Activated naive CD4-positive, alpha-beta T cell treated with anti-CD3 and anti-CD28 coated beads for 36 hours (primary cell): ENCODE results near the gene COA8. TPM values are rescaled to one million over a fixed set of nuclear protein-coding genes. Genes with fewer than 3 reads are reported as not detected.

Experiments used
- CTCF ChIA-PET: fragments of 350-600 bp; sonication (Branson Sonifier 250); formaldehyde crosslinking; loops from one replicate; lab custom pipeline; 2021; ENCODE audit warnings: antibody characterized with exemption; lab: Charles Lee
- DNase-seq: peaks from one replicate; pipeline ENCODE4 v3.0.0-alpha.2; 2020
- H3K27ac Mint-ChIP-seq: one replicate; pipeline ENCODE4 v1.8.0; 2021; ENCODE audit warnings: mild to moderate bottlenecking, mixed read lengths
- H3K27me3 Mint-ChIP-seq: one replicate; pipeline ENCODE4 v1.8.0; 2021; ENCODE audit warnings: low read depth, mixed read lengths
- H3K36me3 Mint-ChIP-seq: one replicate; pipeline ENCODE4 v1.8.0; 2021; ENCODE audit warnings: low read depth, mixed read lengths
- H3K4me1 Mint-ChIP-seq: one replicate; pipeline ENCODE4 v1.8.0; 2021; ENCODE audit warnings: low read depth, mixed read lengths
- H3K4me3 Mint-ChIP-seq: one replicate; pipeline ENCODE4 v1.8.0; 2021; ENCODE audit warnings: mild to moderate bottlenecking, moderate library complexity, mixed read lengths
- H3K9me3 Mint-ChIP-seq: one replicate; pipeline ENCODE4 v1.8.0; 2021; ENCODE audit warnings: mixed read lengths
- intact Hi-C: fragments of 100-400 bp; cut with micrococcal nuclease; formaldehyde crosslinking; loops from one replicate; pipeline ENCODE4 v1.15.1; 2023
- total RNA-seq, 2 experiments: library from RNA; stranded (reverse); gene quantifications; one replicate each; pipeline ENCODE4 v1.2.3, GENCODE V29; 2021

The COA8 gene, protein sequence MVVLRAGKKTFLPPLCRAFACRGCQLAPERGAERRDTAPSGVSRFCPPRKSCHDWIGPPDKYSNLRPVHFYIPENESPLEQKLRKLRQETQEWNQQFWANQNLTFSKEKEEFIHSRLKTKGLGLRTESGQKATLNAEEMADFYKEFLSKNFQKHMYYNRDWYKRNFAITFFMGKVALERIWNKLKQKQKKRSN
- total RNA-seq, result 10 to 100 TPM; 36.8 to 48.4 TPM

DNA sequence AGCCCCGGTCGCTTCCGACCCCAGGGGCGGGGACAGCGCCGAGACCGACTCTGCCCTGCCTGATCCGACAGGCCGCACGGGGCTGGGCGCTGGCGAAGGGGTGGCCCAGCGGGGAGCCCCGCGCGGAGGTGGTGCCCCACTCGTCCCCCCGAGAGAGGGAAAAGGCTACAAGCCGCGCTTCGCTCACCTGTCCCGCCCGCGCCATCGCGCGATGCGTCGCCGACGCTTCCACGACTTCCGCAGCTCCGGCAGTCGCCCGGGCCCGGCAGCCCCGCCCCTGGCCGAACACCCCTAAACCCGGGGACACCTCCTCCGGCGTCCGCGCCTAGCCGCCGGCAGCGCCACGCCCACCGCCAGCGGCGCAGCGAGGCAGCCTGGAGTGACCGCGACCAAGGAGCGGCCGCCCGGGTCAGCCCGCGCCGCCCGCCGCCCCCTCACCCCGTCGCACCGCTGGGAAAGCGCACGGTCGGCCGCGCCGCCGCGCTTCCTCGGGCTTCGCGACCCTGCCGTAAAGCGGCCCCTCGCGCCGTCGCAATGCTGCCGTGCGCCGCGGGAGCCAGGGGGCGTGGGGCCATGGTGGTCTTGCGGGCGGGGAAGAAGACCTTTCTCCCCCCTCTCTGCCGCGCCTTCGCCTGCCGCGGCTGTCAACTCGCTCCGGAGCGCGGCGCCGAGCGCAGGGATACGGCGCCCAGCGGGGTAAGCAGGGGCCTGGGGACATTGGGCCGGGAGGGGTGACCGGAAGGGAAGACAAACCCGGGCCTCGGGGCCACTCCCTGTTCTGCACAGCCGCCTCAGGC lies at the start of gene COA8, which contains the start of gene BAG5:
Gene COA8 (plus strand): TSS at position 532 of the 797 bp plus-strand sequence. CDS start 42 bp downstream, at position 574.
Gene BAG5 (minus strand): TSS at position 229 of the 797 bp plus-strand sequence. CDS start 1,493 bp downstream, outside the sequence.
- peak within 1 kb of the TSS; percentile 91 for H3K27ac Mint-ChIP-seq
- peaks cover 21% of the 10 kb centered on the region for H3K36me3 Mint-ChIP-seq
- H3K4me3 Mint-ChIP-seq, result peak within 1 kb of the TSS; percentile 89
- H3K9me3 Mint-ChIP-seq, result no peaks in the 10 kb centered on the region
- intact Hi-C loops, result loop anchor here (2.0 to 5.0 kb wide), 5 partner anchors 34 to 360 kb away; partner anchors contain the start of genes KLC1, MARK3, TRMT61A and XRCC3
- CTCF ChIA-PET, result interaction anchor here (1.4 to 1.6 kb wide), 3 partner anchors 11 to 61 kb away, joined by 3 to 8 read pairs (median 4); no protein-coding TSS in a partner anchor
- DNase-seq, result peak; percentile 90
- H3K27me3 Mint-ChIP-seq, result no peaks in the 10 kb centered on the region
- peaks cover 65% of the 10 kb centered on the region for H3K4me1 Mint-ChIP-seq

DNA sequence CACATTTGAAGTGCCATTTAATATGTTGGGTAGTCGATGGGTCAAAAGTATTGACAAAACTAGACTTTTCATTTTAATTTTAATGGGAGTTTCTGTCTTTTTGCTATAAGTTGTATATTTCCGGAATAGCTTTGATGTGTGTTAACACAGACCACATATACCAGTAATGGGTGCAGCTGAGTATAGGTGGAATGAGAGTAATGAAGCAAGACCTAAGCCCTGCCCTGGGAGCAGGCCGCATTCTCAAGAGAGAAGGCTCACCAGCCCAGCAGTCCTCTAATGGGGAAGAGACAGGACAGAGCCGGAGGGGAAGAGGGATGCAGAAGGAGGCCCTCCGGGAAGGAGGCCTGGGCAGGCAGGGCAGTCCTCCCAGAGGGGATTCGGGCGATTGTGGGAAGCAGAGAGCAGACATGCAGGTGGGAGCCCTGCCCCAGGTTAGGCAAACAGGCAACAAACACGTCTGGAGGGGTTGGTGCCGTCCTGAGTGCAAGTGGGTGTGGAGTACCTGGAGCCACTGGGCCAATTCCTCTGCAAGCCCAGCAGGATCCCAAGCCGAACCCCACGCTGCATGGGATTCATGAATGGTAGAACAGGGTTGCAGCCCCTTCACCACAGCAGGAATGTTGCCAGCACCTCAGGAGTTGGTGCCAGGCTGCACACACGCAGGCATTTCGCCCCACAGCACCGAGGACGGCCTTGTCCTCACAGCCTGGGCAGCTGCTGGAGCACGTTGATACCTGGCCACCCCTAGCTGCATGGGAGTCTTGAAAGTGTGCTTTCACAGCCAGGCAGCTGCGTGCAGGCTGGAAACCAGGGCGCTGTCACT lies 48.0 kb upstream of the COA8 start:
- Mint-ChIP-seq H3K4me3 (no peak overlapping the region), H3K9me3 (no peaks in the 10 kb centered on the region), H3K27ac (no peak overlapping the region), H3K27me3 (no peaks in the 10 kb centered on the region), H3K4me1 (peaks cover 4% of the 10 kb centered on the region), H3K36me3 (peaks cover 3% of the 10 kb centered on the region)
- CTCF ChIA-PET, result interaction anchor here (0.6 kb wide), 1 partner anchor 32 kb away, joined by 3 read pairs; no protein-coding TSS in a partner anchor
- no peak for DNase-seq
- intact Hi-C loops, result no loop called here

DNA sequence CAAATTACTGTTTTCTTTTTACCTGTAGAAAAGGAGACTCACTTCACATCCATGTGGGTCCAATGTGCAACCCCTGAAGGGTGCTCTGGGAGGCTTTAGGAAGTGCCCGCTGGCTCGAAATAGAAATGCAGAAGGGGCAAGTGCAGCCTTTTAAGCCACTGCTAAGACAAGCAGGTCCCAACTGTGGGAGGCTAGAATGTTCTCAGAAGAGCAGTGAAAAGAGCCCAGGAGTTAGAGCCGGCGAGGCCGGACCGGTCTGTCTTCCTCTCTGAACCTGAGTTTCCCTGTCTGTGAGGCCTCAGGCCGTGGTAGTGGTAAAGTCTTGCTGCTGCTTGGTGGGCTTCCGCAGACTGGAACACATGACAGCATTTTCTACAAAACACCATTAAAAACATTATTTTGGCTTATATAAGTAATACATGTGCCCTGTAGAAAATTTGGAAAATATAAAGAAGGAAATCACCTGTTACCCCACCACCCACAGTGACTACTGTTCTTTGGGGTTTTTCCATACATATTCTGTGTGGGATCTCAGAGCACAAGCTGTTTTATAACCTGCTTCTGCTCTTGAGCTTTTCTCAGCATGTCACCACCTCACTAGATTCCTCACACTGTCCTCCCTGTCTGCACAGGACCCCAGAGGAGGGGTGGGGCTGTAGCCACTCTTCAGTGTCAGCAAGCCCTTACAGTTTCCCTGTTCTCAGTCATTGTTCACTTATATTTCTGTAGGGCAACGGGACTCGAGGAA lies 46.2 kb upstream of the COA8 start:
- Mint-ChIP-seq H3K27ac (no peak overlapping the region), H3K4me1 (peaks cover 4% of the 10 kb centered on the region), H3K36me3 (no peaks in the 10 kb centered on the region), H3K27me3 (peaks cover 3% of the 10 kb centered on the region), H3K4me3 (no peak overlapping the region), H3K9me3 (no peaks in the 10 kb centered on the region)
- CTCF ChIA-PET, result interaction anchor here (0.9 to 1.3 kb wide), 2 partner anchors 13 to 38 kb away, joined by 3 to 4 read pairs; partner anchors contain the start of gene TRMT61A
- intact Hi-C loops, result no loop called here
- DNase-seq, result no peak

DNA sequence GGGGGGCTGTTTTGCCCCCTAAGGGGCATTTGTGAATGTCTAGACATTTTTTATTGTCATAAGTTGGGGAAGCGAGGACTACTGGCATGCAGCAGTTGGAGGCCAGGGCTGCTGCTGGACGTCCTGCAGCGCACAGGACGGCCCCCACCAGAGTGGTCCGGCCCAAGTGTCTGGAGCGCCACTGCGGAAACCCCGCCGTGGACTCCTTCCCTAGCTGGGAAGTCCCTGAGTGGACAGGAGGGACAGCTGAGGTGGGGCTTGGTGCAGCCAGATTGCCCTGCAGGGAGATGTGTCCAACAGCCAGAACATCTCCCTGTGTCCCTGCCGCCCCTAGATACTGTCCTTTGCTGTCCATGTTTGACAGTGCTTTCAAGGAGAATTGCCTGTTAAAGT lies 45.6 kb upstream of the COA8 start:
- no peak for DNase-seq
- H3K4me3 Mint-ChIP-seq, result no peak overlapping the region
- H3K27ac Mint-ChIP-seq, result no peak overlapping the region
- intact Hi-C loops, result no loop called here
- peaks cover 4% of the 10 kb centered on the region for H3K4me1 Mint-ChIP-seq
- no peaks in the 10 kb centered on the region for H3K36me3 Mint-ChIP-seq
- H3K9me3 Mint-ChIP-seq, result no peaks in the 10 kb centered on the region
- CTCF ChIA-PET, result interaction anchor here (0.9 to 2.0 kb wide), 3 partner anchors 12 to 37 kb away, joined by 3 to 9 read pairs (median 4); partner anchors contain the start of gene TRMT61A
- peaks cover 3% of the 10 kb centered on the region for H3K27me3 Mint-ChIP-seq

DNA sequence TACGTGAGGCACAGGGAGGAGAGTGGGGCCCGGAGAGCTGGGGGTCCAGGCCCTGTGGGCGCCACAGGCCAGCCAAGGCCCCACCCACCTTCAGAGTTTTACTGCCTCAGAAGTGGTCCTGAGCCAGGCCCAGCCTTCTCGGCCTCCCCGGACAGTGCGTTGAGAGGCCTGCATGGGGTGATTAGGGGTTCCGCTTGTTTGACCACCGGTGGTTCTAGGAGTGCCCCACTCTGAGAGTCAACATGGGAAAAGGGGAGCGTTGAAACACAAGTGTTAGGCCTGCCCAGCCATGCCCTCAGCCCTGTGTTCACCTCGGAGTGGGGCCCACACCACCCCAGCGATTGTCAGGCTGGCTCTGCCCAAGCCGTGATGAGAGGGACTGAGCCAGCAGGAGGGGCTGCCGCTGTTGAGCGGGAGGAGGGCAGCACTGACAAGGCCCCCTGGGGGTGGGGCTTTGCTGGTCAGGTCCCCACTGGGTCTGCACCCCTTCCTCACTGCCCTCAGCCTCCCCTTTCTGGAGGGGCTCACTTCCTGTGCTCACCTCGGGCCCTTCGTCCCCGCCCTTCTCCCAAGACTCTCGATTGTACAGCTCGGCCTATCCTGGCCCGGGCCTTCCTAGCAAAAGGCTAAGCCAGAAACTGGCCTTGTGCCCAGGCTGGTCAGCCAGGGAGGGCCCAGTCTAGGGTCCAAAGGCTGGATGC lies 44.9 kb upstream of the COA8 start:
- Mint-ChIP-seq H3K27me3 (peaks cover 3% of the 10 kb centered on the region), H3K9me3 (no peaks in the 10 kb centered on the region), H3K27ac (no peak overlapping the region), H3K4me1 (peaks cover 4% of the 10 kb centered on the region), H3K36me3 (no peaks in the 10 kb centered on the region), H3K4me3 (no peak overlapping the region)
- intact Hi-C loops, result loop anchor here (1.0 kb wide), 1 partner anchor 29 kb away; no protein-coding TSS in a partner anchor
- CTCF ChIA-PET, result interaction anchor here (0.9 to 2.1 kb wide), 17 partner anchors 8 to 44 kb away, joined by 3 to 14 read pairs (median 6); partner anchors contain the start of gene TRMT61A
- DNase-seq, result no peak

DNA sequence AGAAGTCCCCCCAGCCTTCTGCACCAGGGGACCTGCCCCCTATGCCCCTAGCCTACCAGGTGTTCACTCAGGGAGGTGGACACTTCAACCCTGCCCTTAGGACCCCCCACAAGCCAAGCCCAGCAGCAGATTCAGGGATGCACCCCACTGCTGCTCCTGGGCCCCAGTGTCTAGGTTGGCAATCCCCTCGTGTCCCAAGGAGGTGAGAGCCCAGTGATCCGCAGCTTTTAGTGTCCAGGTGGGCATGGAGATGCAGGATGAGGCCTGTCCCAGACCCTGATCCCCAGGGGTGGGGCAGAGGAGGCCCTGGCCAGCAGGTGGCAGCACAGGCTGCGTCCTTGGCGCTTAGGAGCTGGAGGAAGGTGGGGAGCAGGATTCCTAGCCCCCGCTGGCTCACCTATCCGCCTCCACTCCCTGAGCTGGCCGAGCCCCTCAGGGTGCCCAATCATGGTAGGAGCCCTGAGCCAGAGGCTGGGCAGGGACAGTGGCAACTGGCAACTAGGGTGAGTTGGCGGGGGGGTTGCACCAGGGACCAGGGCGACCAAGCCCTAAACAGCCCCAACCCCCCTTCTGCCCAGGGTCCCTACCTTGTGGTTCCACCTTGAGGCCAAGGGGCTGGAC lies 44.2 kb upstream of the COA8 start:
- CTCF ChIA-PET, result interaction anchor here (0.6 to 2.1 kb wide), 20 partner anchors 9 to 1149 kb away, joined by 3 to 14 read pairs (median 5); partner anchors contain the start of gene TRMT61A
- no peak overlapping the region for H3K27ac Mint-ChIP-seq
- intact Hi-C loops, result loop anchor here (1.0 kb wide), 1 partner anchor 29 kb away; no protein-coding TSS in a partner anchor
- peak; percentile 66 for DNase-seq
- no peaks in the 10 kb centered on the region for H3K36me3 Mint-ChIP-seq
- H3K9me3 Mint-ChIP-seq, result no peaks in the 10 kb centered on the region
- no peak overlapping the region for H3K4me3 Mint-ChIP-seq
- H3K27me3 Mint-ChIP-seq, result peaks cover 5% of the 10 kb centered on the region
- peaks cover 4% of the 10 kb centered on the region for H3K4me1 Mint-ChIP-seq

DNA sequence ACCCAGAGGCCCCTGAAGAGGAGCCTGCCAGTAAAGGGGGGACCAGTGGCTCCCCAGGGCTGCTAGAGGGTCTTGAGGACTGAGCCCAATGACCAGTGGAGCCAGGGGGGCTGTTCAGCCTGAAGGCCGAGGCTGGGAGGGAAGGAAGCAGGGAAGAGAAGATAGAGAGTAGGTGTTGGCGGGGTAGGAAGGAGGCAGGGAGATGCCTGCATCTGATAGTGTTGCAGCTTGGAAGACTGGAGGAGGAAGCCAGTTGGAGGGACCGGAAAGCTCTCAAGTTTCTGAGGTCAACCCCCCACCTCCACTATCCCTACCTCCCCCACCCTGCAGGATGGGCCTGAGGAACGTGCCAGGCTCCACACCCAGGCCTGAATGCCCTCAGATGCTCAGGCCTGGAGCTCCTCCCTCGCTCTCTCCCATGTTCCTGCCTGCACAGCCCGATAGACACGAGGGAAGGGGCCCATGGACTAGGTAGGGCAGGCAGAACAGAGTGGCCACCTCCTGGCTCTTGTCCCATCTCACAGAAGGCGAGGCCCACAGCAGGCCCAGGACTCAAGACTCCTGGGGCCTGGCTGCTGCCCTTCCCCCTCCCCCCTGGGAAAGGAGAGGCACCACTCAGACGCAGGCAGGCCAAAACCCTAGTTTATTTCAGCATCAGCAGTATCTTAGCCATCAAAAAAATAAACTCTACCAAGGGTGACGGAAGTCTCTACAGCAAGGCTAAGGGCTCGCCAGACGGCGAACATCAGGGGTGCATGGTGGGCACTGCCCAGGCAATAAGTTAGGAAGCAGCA lies 43.5 kb upstream of the COA8 start:
- no peak overlapping the region for H3K4me3 Mint-ChIP-seq
- H3K27ac Mint-ChIP-seq, result no peak overlapping the region
- H3K27me3 Mint-ChIP-seq, result peaks cover 8% of the 10 kb centered on the region
- intact Hi-C loops, result no loop called here
- H3K9me3 Mint-ChIP-seq, result no peaks in the 10 kb centered on the region
- no peaks in the 10 kb centered on the region for H3K36me3 Mint-ChIP-seq
- CTCF ChIA-PET, result interaction anchor here (0.6 to 2.1 kb wide), 20 partner anchors 10 to 1149 kb away, joined by 3 to 14 read pairs (median 5); partner anchors contain the start of gene TRMT61A
- DNase-seq, result no peak
- H3K4me1 Mint-ChIP-seq, result peaks cover 4% of the 10 kb centered on the region

DNA sequence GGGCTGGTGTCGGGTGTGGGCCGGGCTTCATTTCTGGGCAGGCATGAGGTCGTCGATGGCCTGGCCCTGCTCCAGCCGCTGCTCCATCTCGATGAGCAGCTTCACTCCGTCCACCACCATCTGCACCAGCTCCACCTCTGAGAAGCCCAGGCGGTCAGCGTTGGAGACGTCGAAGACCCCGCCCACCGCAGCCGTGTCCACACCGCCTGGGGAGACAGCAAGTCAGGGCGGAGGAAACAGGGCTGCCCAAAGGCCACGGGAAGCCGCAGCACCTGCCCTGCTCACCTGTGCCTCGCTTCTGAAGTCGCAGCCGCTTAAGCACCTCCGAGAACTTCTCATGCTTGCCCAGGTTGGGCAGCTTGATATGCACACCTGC lies 42.9 kb upstream of the COA8 start:
- Mint-ChIP-seq H3K9me3 (no peaks in the 10 kb centered on the region), H3K36me3 (no peaks in the 10 kb centered on the region), H3K4me3 (no peak overlapping the region), H3K4me1 (peaks cover 4% of the 10 kb centered on the region), H3K27me3 (peaks cover 8% of the 10 kb centered on the region), H3K27ac (no peak overlapping the region)
- DNase-seq, result no peak
- intact Hi-C loops, result no loop called here
- CTCF ChIA-PET, result interaction anchor here (1.5 to 2.1 kb wide), 3 partner anchors 9 to 26 kb away, joined by 6 to 13 read pairs (median 7); partner anchors contain the start of gene TRMT61A

DNA sequence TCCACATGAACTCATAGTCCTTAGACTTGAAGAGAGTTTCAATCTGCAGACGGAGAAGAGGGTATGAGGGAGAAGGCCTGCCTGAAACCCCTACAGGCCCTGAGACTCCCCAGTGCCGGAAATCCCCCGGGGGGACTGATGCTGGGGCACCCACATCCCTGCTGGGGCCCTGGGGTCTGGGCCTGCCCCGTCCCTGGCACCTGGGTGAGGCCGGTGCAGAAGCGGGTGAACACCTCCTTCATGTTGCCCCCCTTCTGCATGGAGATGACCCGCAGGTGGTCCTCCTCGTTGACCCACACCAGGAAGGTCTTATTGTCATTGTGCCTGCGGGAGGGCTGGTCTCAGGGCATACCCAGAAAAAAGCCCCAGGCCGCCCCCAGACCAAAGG lies 42.5 kb upstream of the COA8 start:
- Mint-ChIP-seq H3K4me3 (no peak overlapping the region), H3K9me3 (no peaks in the 10 kb centered on the region), H3K27me3 (peaks cover 8% of the 10 kb centered on the region), H3K36me3 (no peaks in the 10 kb centered on the region), H3K27ac (no peak overlapping the region), H3K4me1 (peaks cover 4% of the 10 kb centered on the region)
- DNase-seq, result no peak
- intact Hi-C loops, result no loop called here
- CTCF ChIA-PET, result interaction anchor here (1.2 to 1.4 kb wide), 2 partner anchors 9 to 27 kb away, joined by 4 to 9 read pairs; partner anchors contain the start of gene TRMT61A
